ENCODE results near the gene GDE1.

GDE1 gene

DNA sequence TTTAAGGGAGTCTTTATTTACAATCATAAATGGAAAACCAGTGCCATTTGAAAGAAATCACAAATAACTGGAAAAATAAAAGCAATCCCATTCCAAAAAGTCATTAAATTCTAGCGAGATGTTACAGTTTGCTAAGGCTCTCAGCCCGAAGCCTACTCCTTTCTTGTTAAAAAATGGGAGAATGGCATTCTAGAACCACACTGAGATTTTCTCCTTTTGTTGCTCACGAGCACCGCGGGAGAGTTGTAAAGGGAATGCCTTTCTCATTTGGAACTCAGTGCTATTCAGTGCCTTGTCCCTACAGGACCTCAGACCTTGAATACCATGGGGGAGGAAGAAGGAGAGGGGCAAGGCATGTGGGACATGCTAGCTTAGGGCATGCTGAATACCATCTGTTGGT is 36.3 kb downstream of the GDE1 start:
- no peak for FAIRE-seq

GRCh38 chr16:19484096-19484495 is 37.8 kb downstream of the GDE1 start:
- no peak for FAIRE-seq

- no peak for FAIRE-seq
Observed at GRCh38 chr16:19482291-19482690, 39.6 kb downstream of the GDE1 start.

DNA sequence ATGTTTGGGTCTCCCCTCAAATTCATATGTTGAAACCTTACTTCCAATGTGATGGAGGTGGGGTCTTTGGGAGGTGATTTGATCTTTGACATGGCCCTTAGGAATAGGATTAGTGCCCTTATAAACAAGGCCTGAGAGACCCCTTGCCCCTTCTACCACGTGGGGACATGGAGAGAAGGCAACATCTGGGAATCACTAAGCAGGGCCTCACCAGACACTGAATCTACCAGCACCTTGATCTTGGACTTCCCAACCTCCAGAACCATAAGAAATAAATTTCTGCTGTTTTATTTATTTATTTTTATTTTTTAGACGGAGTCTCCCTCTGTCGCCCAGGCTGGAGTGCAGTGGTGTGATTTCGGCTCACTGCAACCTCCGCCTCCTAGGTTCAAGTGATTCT is 40.1 kb downstream of the GDE1 start:
- FAIRE-seq: no peak

GRCh38 chr16:19481296-19481695 is 40.6 kb downstream of the GDE1 start:
- FAIRE-seq: no peak

- FAIRE-seq: no peak
Observed at GRCh38 chr16:19479302-19479721, 42.6 kb downstream of the GDE1 start.

DNA sequence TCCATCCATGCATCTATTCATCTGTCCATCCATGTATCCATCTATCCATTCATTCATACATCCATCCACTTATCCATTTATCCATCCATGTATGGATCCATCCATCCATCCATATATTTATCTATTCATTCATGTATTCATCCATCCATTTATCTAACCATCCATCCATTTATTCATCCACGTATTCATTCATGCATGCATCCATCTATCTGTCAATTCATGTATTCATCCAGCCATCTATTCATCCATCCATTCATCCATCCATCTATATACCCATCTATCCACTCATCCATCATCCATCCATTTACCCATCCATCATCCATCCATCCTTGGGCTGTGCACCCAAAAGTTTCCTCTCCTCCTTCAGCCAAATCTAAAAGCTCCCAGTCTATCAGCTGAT is 43.4 kb downstream of the GDE1 start:
- FAIRE-seq: no peak

GRCh38 chr16:19474617-19475016 is 47.3 kb downstream of the GDE1 start:
- FAIRE-seq: no peak

GRCh38 chr16:19472482-19472881 is 49.4 kb downstream of the GDE1 start:
- FAIRE-seq: no peak

- no peak for FAIRE-seq
Observed at GRCh38 chr16:19468300-19468699, 53.6 kb downstream of the GDE1 start.

GRCh38 chr16:19463468-19464315 is 58.2 kb downstream of the GDE1 start:
- FAIRE-seq: no peak

DNA sequence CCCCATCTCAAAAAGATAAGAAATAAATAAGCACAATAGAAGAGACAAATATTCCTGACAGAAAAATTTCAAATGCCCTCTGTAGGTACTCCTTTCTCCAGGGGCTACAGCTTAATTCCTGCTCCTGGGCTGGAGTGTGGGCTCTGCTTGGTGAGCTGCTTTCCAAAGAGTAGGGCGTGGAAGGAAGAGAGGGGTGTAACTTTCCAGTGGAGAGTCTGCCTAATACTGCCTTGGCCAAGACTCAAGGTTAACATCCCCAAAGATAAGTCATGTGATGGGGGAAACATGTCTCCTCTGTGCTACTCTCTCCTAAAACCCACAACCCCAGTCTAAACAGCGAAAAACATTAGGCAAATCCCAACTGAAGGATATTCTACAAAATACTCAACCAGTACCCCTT is 61.5 kb downstream of the GDE1 start:
- no peak for FAIRE-seq

DNA sequence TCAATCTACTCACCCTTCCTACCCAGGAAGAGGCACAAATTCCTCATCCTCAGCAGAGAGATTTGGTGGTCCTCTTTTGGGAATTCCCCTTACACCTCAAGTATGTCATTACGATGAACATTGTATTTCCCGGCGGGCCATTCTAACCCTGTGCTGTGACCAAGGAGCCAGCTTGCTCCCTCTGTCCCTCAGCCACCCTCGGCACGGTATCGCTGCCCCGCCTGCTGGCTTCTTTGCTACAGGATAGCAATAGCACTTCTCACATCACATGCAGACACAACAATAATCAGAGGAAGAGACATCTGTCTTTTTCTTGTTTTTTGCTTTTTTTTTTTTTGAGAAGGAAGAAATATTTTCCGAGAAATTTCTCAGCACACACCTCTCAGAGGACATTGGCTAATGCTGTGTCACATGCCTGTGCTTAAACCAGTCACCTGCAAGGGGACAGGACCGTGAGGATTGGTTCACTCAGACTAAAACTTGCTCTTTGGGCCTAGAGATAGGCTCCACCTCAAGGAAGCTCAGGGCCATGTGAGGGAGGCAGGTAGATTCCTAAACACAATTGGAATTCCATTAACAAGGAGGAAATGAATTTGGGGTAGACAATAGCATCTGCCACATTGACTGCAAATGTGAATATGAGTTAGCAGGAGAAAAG is 63.0 kb downstream of the GDE1 start:
- FAIRE-seq: no peak
